Peyer's patch (tissue), 4 donors: ENCODE results near the gene BPIFA2.

Experiments
- CTCF ChIP-seq, 6 experiments: fragments of 450-650 bp in 4 of 6; fragments of 200-600 bp in 2 of 6; sonication (generic) in 1 of 6; IDR thresholded peaks; one replicate each; pipeline ENCODE4 v1.5.1; 2017 to 2019; ENCODE audit warnings: antibody characterized with exemption in 6 of 6, mild to moderate bottlenecking in 3 of 6, moderate library complexity in 1 of 6
- POLR2A ChIP-seq, 2 donors: fragments of 450-650 bp; IDR thresholded peaks; one replicate each; pipeline ENCODE4 v1.5.1; 2017; ENCODE audit warnings: antibody characterized with exemption in 2 of 2, mild to moderate bottlenecking in 2 of 2, moderate library complexity in 2 of 2

GRCh38 chr20:33158637-33159385 is 9.1 kb upstream of the BPIFA2 start:
- TF ChIP-seq POLR2A (IDR thresholded peaks at IDR 0.05), result no peak
- no peak for TF ChIP-seq CTCF (IDR thresholded peaks at IDR 0.05)
